DND-41 (cell line): ENCODE measurements around the gene RRP9.

ENCODE experiments used
- CTCF ChIP-seq: IDR thresholded peaks from 2 replicates; pipeline ENCODE4 v1.5.1; 2012; ENCODE audit warnings: borderline replicate concordance, low read length, moderate library complexity, mild to moderate bottlenecking; ENCODE audit not compliant: poor library complexity, severe bottlenecking; ENCODE audit errors: extremely low read depth
- EZH2 ChIP-seq: IDR thresholded peaks from 3 replicates; pipeline ENCODE4 v1.6.1; 2012; ENCODE audit warnings: borderline replicate concordance, low read depth, mild to moderate bottlenecking, moderate library complexity, low read length, inconsistent platforms; ENCODE audit not compliant: severe bottlenecking

GRCh38 chr3:51934139-51934850 is 7.4 kb downstream of the RRP9 start:
- TF ChIP-seq CTCF (no peak), EZH2 (no peak)
